OCI-LY7 (cell line): ENCODE data around the gene CTPS2.

Source experiments
- CTCF ChIP-seq: fragments of 200-600 bp; sonication (generic); conservative IDR thresholded peaks from 2 replicates; pipeline ENCODE4 v1.5.1; 2014; ENCODE audit warnings: mild to moderate bottlenecking, antibody characterized with exemption, low read length, moderate library complexity, mixed read lengths
- EZH2phosphoT487 ChIP-seq: fragments of 200-600 bp; sonication (generic); IDR thresholded peaks from 2 replicates; pipeline ENCODE4 v1.6.1; 2018; ENCODE audit warnings: low read depth, borderline replicate concordance, mild to moderate bottlenecking, mixed run types, antibody characterized with exemption, low read length, moderate library complexity, mixed read lengths

DNA sequence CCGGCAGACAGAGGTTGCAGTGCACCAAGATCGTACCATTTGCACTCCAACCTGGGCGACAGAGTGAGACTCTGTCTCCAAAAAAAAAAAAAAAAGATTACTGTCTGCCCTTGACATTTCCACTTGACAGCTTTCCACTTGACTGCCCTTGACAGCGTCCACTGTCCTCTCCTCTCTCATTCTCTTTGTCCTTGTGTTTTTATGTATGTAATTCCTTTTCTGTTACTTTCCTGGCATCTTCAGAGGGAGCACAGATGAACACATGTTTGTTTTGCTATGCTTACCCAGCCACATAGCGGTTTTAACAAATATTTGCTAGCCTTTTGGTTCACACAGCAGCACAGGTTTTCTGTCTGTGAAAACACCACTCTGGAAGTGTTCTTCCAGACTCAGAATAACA lies 33.2 kb upstream of the CTPS2 start:
- no peak for TF ChIP-seq CTCF
- TF ChIP-seq EZH2phosphoT487 = no peak
